HepG2 (cell line): ENCODE data around the gene TPBGL. TPM values are rescaled to one million over a fixed set of nuclear protein-coding genes. Genes with fewer than 3 reads are reported as not detected.

Source experiments
- CHD4 ChIP-seq: fragments of 200-600 bp; sonication (generic); IDR thresholded peaks from 2 replicates; pipeline ENCODE4 v1.7.0; 2017; ENCODE audit warnings: mild to moderate bottlenecking, low read length, borderline replicate concordance
- EP300 ChIP-seq, 3 experiments: sonication (generic) in 1 of 3; formaldehyde crosslinking in 1 of 3; IDR thresholded peaks; 2 replicates each; pipeline versions ENCODE4 v1.5.1 to v1.6.1; 2011 to 2020; ENCODE audit warnings: low read depth in 2 of 3, low read length in 2 of 3, borderline replicate concordance in 1 of 3, improper control_type of control experiment in 1 of 3, mild to moderate bottlenecking in 1 of 3, missing genetic modification reagents in 1 of 3, moderate library complexity in 1 of 3
- FOSL2 ChIP-seq: sonication (generic); formaldehyde crosslinking; IDR thresholded peaks from 2 replicates; pipeline ENCODE4 v1.4.0; 2020; ENCODE audit warnings: missing genetic modification reagents
- FOXA1 ChIP-seq, 2 experiments: fragments of 450-650 bp in 1 of 2; sonication (generic) in 1 of 2; formaldehyde crosslinking in 1 of 2; IDR thresholded peaks; 2 replicates each; pipeline versions ENCODE4 v1.4.0 to v1.6.1; 2016 to 2020; ENCODE audit warnings: missing genetic modification reagents in 1 of 2
- HNRNPUL1 ChIP-seq: fragments of 200-400 bp; formaldehyde crosslinking; IDR thresholded peaks from 2 replicates; pipeline ENCODE4 v1.6.1; 2017; ENCODE audit warnings: low read depth, mild to moderate bottlenecking, low read length, moderate library complexity
- MATR3 ChIP-seq: sonication (generic); formaldehyde crosslinking; IDR thresholded peaks from 2 replicates; pipeline ENCODE4 v1.4.0; 2020; ENCODE audit warnings: missing genetic modification reagents
- MXI1 ChIP-seq: IDR thresholded peaks from 3 replicates; pipeline ENCODE4 v1.6.1; 2012; ENCODE audit warnings: low read depth, low read length, inconsistent platforms, borderline replicate concordance
- NFE2 ChIP-seq: sonication (generic); formaldehyde crosslinking; IDR thresholded peaks from 2 replicates; pipeline ENCODE4 v1.4.0; 2020; ENCODE audit warnings: missing genetic modification reagents
- NFIC ChIP-seq: IDR thresholded peaks from 2 replicates; pipeline ENCODE4 v1.6.1; 2012; ENCODE audit warnings: mild to moderate bottlenecking, low read length, inconsistent platforms
- NFRKB ChIP-seq: fragments of 450-650 bp; IDR thresholded peaks from 2 replicates; pipeline ENCODE4 v1.6.1; 2017
- NR2F2 ChIP-seq: IDR thresholded peaks from 2 replicates; pipeline ENCODE4 v1.6.1; 2012; ENCODE audit warnings: low read depth, inconsistent platforms, borderline replicate concordance
- RCOR2 ChIP-seq: IDR thresholded peaks from 2 replicates; pipeline ENCODE4 v1.6.1; 2016; ENCODE audit warnings: missing biosample characterization, missing genetic modification reagents
- THAP9 ChIP-seq: sonication (generic); formaldehyde crosslinking; IDR thresholded peaks from 2 replicates; pipeline ENCODE4; 2020; ENCODE audit warnings: missing genetic modification reagents, mild to moderate bottlenecking, borderline replicate concordance
- XBP1 ChIP-seq: sonication (generic); formaldehyde crosslinking; IDR thresholded peaks from 2 replicates; pipeline ENCODE4 v1.5.0; 2020; ENCODE audit warnings: missing genetic modification reagents
- ZBTB1 ChIP-seq: sonication (generic); formaldehyde crosslinking; IDR thresholded peaks from 2 replicates; pipeline ENCODE4 v1.4.0; 2020; ENCODE audit warnings: missing genetic modification reagents, borderline replicate concordance
- ZNF382 ChIP-seq: sonication (generic); formaldehyde crosslinking; IDR thresholded peaks from 2 replicates; pipeline ENCODE4 v1.5.0; 2020; ENCODE audit warnings: missing genetic modification reagents, mild to moderate bottlenecking, borderline replicate concordance
- ZNF7 ChIP-seq: IDR thresholded peaks from 2 replicates; pipeline ENCODE4 v1.6.1; 2016; ENCODE audit warnings: missing biosample characterization, missing genetic modification reagents
- ZNF713 ChIP-seq: sonication (generic); formaldehyde crosslinking; IDR thresholded peaks from 2 replicates; pipeline ENCODE4 v1.4.0; 2020; ENCODE audit warnings: mild to moderate bottlenecking, missing genetic modification reagents
- ZNF737 ChIP-seq: sonication (generic); formaldehyde crosslinking; IDR thresholded peaks from 2 replicates; pipeline ENCODE4 v1.5.0; 2020; ENCODE audit warnings: missing genetic modification reagents, mild to moderate bottlenecking, borderline replicate concordance
- polyA plus RNA-seq, 8 experiments: library from polyadenylated mRNA; depleted of rRNA in 3 of 8; stranded (reverse) in 7 of 8; unstranded in 1 of 8; fragments of >200 nt; fragmentation: Illumina TruSeq in 4 of 8; extraction: Trizol in 4 of 8; gene quantifications; 2 replicates each; pipeline versions ENCODE4 v1.2.1 to v1.2.3, GENCODE V29; 2011 to 2016; ENCODE audit warnings: low read depth in 4 of 8, missing spikeins in 1 of 8, mixed read lengths in 1 of 8; ENCODE audit not compliant: insufficient read depth in 1 of 8
- total RNA-seq, 5 experiments: library from RNA; depleted of rRNA; stranded (reverse); fragments of >200 nt; fragmentation: Illumina TruSeq; extraction: Trizol; gene quantifications; 2 replicates each; pipeline ENCODE4 v1.2.3, GENCODE V29; 2016; ENCODE audit warnings: low read depth in 1 of 5
- TF ChIP-seq, protein P1 (sequence below): sonication (generic); formaldehyde crosslinking; conservative IDR thresholded peaks from 2 replicates; pipeline ENCODE4 v1.4.0; 2020; ENCODE audit warnings: missing genetic modification reagents
- TF ChIP-seq, protein P2 (sequence below): sonication (generic); formaldehyde crosslinking; conservative IDR thresholded peaks from 2 replicates; pipeline ENCODE4 v1.4.0; 2020; ENCODE audit warnings: mild to moderate bottlenecking, missing genetic modification reagents, moderate library complexity
- TF ChIP-seq, protein P3 (sequence below): sonication (generic); formaldehyde crosslinking; IDR thresholded peaks from 2 replicates; pipeline ENCODE4 v1.4.0; 2020; ENCODE audit warnings: missing genetic modification reagents, borderline replicate concordance

The TPBGL gene
- total and polyA plus RNA-seq, 2 of the 13 experiments (the other 11 are each of a cell fraction or from before 2014, with no cell fraction given) = not detected

DNA sequence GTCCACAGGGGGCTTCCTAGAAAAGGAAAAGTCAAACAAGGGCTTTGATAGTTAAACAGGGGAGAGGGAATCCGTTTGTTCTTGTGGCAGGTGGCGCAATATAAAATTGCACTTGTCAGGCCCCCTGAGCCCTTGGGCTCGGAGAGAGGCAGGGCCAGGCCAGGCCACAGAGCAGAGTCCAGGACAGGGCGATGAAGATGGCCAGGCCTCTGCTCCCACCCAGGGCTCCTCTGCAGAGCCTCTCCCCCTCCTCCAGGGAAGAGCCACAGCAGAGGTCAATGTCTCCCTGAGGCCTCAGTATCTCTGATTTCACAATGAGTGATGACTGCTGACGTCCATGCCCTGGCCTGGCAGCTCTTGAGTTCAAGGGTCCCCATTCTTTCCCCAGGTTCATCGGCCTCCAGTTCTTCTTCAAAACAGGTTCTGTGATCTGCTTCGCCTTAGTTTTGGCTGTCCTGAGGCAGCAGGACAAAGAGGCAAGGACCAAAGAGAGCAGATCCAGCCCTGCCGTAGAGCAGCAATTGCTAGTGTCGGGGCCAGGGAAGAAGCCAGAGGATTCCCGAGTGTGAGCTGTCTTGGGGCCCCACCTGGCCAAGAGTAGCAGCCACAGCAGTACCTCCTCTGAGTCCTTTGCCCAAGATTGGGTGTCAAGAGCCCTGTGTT, 36.4 kb upstream of the TPBGL start (continued):
- peak; percentile 71 to 80; a peak in 3 of 4 replicates for TF ChIP-seq EP300 (IDR thresholded peaks at IDR 0.05; ENCODE audit: low read depth in 2 of 2, low read length in 2 of 2)
- TF ChIP-seq EP300 (CRISPR knock-in tag; IDR thresholded peaks at IDR 0.05; ENCODE audit: borderline replicate concordance) = no peak; the same call in 1 of the 2 replicates
- no peak for TF ChIP-seq ZNF382 (CRISPR knock-in tag)
- no peak for TF ChIP-seq XBP1 (CRISPR knock-in tag)
- TF ChIP-seq MXI1 = no peak
- peak; percentile 79 for TF ChIP-seq NR2F2
- TF ChIP-seq NFIC = no peak
- no peak for TF ChIP-seq NFE2
- no peak for TF ChIP-seq RCOR2 (CRISPR knock-in tag)
- no peak for TF ChIP-seq CHD4
- TF ChIP-seq, protein P1, sequence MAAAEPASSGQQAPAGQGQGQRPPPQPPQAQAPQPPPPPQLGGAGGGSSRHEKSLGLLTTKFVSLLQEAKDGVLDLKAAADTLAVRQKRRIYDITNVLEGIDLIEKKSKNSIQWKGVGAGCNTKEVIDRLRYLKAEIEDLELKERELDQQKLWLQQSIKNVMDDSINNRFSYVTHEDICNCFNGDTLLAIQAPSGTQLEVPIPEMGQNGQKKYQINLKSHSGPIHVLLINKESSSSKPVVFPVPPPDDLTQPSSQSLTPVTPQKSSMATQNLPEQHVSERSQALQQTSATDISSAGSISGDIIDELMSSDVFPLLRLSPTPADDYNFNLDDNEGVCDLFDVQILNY (CRISPR knock-in tag) = no peak
- TF ChIP-seq, protein P2, sequence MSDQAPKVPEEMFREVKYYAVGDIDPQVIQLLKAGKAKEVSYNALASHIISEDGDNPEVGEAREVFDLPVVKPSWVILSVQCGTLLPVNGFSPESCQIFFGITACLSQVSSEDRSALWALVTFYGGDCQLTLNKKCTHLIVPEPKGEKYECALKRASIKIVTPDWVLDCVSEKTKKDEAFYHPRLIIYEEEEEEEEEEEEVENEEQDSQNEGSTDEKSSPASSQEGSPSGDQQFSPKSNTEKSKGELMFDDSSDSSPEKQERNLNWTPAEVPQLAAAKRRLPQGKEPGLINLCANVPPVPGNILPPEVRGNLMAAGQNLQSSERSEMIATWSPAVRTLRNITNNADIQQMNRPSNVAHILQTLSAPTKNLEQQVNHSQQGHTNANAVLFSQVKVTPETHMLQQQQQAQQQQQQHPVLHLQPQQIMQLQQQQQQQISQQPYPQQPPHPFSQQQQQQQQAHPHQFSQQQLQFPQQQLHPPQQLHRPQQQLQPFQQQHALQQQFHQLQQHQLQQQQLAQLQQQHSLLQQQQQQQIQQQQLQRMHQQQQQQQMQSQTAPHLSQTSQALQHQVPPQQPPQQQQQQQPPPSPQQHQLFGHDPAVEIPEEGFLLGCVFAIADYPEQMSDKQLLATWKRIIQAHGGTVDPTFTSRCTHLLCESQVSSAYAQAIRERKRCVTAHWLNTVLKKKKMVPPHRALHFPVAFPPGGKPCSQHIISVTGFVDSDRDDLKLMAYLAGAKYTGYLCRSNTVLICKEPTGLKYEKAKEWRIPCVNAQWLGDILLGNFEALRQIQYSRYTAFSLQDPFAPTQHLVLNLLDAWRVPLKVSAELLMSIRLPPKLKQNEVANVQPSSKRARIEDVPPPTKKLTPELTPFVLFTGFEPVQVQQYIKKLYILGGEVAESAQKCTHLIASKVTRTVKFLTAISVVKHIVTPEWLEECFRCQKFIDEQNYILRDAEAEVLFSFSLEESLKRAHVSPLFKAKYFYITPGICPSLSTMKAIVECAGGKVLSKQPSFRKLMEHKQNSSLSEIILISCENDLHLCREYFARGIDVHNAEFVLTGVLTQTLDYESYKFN (CRISPR knock-in tag) = peak; percentile 91
- no peak for TF ChIP-seq ZNF713 (CRISPR knock-in tag)
- TF ChIP-seq ZNF737 = no peak
- no peak for TF ChIP-seq ZBTB1 (CRISPR knock-in tag)
- no peak for TF ChIP-seq NFRKB
- no peak for TF ChIP-seq ZNF7 (CRISPR knock-in tag)
- TF ChIP-seq MATR3 (CRISPR knock-in tag) = no peak
- TF ChIP-seq, protein P3, sequence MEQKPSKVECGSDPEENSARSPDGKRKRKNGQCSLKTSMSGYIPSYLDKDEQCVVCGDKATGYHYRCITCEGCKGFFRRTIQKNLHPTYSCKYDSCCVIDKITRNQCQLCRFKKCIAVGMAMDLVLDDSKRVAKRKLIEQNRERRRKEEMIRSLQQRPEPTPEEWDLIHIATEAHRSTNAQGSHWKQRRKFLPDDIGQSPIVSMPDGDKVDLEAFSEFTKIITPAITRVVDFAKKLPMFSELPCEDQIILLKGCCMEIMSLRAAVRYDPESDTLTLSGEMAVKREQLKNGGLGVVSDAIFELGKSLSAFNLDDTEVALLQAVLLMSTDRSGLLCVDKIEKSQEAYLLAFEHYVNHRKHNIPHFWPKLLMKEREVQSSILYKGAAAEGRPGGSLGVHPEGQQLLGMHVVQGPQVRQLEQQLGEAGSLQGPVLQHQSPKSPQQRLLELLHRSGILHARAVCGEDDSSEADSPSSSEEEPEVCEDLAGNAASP (CRISPR knock-in tag) = peak; percentile 91
- TF ChIP-seq HNRNPUL1 = no peak
- peak; percentile 50 for TF ChIP-seq FOSL2
- no peak for TF ChIP-seq THAP9 (CRISPR knock-in tag)
- no peak for TF ChIP-seq FOXA1 (IDR thresholded peaks at IDR 0.05)
- peak; percentile 7; the same call in 1 of the 2 replicates for TF ChIP-seq FOXA1 (CRISPR knock-in tag; IDR thresholded peaks at IDR 0.05)
